ENCODE measurements around the gene ZEB1.

The ZEB1 gene

DNA sequence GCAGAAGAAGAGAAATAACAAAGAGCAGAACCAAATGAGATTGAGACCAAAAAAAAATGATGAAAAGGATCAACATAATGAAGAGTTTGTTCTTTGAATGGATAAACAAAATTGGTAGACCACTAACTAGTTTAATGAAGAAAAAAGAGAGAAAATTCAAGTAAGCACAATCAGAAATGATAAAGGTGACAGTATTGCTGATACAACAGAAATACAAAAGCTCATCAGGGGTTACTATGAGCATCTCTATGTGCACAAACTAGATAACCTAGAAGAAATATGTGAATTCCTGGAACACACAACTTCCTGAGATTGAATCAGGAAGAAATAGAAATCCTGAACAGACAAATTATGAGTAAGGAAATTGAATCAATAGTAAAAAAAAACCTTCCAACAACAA lies 157.1 kb downstream of the ZEB1 start (continued):
- TF ChIP-seq, protein P1, sequence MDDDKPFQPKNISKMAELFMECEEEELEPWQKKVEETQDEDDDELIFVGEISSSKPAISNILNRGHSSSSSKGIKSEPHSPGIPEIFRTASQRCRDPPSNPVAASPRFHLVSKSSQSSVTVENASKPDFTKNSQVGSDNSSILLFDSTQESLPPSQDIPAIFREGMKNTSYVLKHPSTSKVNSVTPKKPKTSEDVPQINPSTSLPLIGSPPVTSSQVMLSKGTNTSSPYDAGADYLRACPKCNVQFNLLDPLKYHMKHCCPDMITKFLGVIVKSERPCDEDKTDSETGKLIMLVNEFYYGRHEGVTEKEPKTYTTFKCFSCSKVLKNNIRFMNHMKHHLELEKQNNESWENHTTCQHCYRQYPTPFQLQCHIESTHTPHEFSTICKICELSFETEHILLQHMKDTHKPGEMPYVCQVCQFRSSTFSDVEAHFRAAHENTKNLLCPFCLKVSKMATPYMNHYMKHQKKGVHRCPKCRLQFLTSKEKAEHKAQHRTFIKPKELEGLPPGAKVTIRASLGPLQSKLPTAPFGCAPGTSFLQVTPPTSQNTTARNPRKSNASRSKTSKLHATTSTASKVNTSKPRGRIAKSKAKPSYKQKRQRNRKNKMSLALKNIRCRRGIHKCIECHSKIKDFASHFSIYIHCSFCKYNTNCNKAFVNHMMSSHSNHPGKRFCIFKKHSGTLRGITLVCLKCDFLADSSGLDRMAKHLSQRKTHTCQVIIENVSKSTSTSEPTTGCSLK (tag by site-specific recombination; IDR thresholded peaks at IDR 0.05), result no peak
- TF ChIP-seq ZNF10 (tag by site-specific recombination; IDR thresholded peaks at IDR 0.05) (no peak), ZNF510 (tag by site-specific recombination; IDR thresholded peaks at IDR 0.05; ENCODE audit: insufficient replicate concordance) (no peak), ZNF48 (tag by site-specific recombination; IDR thresholded peaks at IDR 0.05) (no peak)
- TF ChIP-seq, protein P2, sequence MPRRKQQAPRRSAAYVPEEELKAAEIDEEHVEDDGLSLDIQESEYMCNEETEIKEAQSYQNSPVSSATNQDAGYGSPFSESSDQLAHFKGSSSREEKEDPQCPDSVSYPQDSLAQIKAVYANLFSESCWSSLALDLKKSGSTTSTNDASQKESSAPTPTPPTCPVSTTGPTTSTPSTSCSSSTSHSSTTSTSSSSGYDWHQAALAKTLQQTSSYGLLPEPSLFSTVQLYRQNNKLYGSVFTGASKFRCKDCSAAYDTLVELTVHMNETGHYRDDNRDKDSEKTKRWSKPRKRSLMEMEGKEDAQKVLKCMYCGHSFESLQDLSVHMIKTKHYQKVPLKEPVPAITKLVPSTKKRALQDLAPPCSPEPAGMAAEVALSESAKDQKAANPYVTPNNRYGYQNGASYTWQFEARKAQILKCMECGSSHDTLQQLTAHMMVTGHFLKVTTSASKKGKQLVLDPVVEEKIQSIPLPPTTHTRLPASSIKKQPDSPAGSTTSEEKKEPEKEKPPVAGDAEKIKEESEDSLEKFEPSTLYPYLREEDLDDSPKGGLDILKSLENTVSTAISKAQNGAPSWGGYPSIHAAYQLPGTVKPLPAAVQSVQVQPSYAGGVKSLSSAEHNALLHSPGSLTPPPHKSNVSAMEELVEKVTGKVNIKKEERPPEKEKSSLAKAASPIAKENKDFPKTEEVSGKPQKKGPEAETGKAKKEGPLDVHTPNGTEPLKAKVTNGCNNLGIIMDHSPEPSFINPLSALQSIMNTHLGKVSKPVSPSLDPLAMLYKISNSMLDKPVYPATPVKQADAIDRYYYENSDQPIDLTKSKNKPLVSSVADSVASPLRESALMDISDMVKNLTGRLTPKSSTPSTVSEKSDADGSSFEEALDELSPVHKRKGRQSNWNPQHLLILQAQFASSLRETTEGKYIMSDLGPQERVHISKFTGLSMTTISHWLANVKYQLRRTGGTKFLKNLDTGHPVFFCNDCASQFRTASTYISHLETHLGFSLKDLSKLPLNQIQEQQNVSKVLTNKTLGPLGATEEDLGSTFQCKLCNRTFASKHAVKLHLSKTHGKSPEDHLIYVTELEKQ (tag by site-specific recombination; IDR thresholded peaks at IDR 0.05; ENCODE audit: borderline replicate concordance), result no peak

DNA sequence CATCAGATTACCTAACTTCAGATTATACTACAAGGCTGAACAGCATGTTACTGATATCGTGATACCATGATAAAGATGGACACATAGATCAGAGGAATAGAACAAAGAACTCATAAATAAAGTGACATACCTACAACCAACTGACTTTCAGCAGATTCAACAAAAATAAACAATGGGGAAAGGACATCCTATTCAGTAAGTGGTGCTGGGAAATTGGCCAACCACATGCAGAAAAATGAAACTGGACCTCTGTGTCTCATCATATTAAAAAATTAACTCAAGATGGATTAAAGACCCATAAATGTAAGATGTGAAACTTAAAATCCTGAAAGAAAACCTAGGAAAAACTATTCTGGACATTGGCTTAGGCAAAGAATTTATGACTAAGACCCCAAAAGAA lies 158.6 kb downstream of the ZEB1 start:
- H3K27ac ChIP-seq (ENCODE audit: extremely low read depth, low read depth, low read length), result no peak overlapping the region
- no peaks in the 10 kb centered on the region for H3K36me3 ChIP-seq (ENCODE audit: control insufficient read depth in 2 of 2, insufficient read depth in 1 of 2, low read length in 2 of 2)
- no peaks in the 10 kb centered on the region for H3K4me1 ChIP-seq (ENCODE audit: control insufficient read depth, insufficient read depth, low read length)
- CTCF ChIA-PET, result no interaction called here
- TF ChIP-seq, protein P3, sequence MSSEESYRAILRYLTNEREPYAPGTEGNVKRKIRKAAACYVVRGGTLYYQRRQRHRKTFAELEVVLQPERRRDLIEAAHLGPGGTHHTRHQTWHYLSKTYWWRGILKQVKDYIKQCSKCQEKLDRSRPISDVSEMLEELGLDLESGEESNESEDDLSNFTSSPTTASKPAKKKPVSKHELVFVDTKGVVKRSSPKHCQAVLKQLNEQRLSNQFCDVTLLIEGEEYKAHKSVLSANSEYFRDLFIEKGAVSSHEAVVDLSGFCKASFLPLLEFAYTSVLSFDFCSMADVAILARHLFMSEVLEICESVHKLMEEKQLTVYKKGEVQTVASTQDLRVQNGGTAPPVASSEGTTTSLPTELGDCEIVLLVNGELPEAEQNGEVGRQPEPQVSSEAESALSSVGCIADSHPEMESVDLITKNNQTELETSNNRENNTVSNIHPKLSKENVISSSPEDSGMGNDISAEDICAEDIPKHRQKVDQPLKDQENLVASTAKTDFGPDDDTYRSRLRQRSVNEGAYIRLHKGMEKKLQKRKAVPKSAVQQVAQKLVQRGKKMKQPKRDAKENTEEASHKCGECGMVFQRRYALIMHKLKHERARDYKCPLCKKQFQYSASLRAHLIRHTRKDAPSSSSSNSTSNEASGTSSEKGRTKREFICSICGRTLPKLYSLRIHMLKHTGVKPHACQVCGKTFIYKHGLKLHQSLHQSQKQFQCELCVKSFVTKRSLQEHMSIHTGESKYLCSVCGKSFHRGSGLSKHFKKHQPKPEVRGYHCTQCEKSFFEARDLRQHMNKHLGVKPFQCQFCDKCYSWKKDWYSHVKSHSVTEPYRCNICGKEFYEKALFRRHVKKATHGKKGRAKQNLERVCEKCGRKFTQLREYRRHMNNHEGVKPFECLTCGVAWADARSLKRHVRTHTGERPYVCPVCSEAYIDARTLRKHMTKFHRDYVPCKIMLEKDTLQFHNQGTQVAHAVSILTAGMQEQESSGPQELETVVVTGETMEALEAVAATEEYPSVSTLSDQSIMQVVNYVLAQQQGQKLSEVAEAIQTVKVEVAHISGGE (tag by site-specific recombination; conservative IDR thresholded peaks at IDR 0.05; ENCODE audit: low read depth), result no peak
- TF ChIP-seq MEIS1 (CRISPR knock-in tag; IDR thresholded peaks at IDR 0.05; ENCODE audit: borderline replicate concordance) (no peak), MZF1 (tag by site-specific recombination; IDR thresholded peaks at IDR 0.05; ENCODE audit: borderline replicate concordance) (no peak), ZNF549 (tag by site-specific recombination; IDR thresholded peaks at IDR 0.05) (no peak), ZNF335 (tag by site-specific recombination; conservative IDR thresholded peaks at IDR 0.05) (no peak)
- H3K4me3 ChIP-seq (ENCODE audit: low read depth, low read length), result no peak overlapping the region
- H3K9me3 ChIP-seq (ENCODE audit: control insufficient read depth, insufficient read depth, low read depth, low read length), result no peaks in the 10 kb centered on the region
- POLR2A ChIA-PET, result no interaction called here

DNA sequence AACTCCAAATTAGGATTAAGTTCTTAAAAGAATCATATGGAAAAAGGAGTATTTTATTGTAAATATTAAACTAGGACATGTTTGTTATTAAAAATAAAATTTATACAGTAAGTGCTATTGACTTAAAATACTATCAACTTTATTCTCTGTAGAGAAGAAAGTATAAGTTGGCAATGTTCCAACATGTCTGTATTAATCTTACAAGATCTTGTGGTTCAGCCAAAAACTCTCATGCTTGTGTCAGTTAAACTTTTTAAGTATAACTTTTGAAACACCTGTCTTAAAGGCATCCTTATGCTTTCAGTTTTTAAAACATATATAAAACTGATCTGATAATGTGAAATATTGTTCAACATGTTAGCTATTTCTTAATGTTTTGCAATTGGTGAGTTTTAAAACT lies 160.7 kb downstream of the ZEB1 start:
- POLR2A ChIA-PET, result no interaction called here
- CTCF ChIA-PET, result interaction anchor here (0.7 to 1.0 kb wide), 2 partner anchors 12 to 17 kb away, joined by 3 to 4 read pairs; no protein-coding TSS in a partner anchor
- TF ChIP-seq ZNF501 (tag by site-specific recombination; IDR thresholded peaks at IDR 0.05) (no peak), ZNF239 (tag by site-specific recombination; IDR thresholded peaks at IDR 0.05) (no peak), ZNF48 (tag by site-specific recombination; IDR thresholded peaks at IDR 0.05) (no peak), MZF1 (tag by site-specific recombination; IDR thresholded peaks at IDR 0.05; ENCODE audit: borderline replicate concordance) (no peak), ZNF560 (tag by site-specific recombination; IDR thresholded peaks at IDR 0.05; ENCODE audit: borderline replicate concordance) (no peak), GLIS2 (tag by site-specific recombination; IDR thresholded peaks at IDR 0.05) (no peak)
- TF ChIP-seq, protein P4, sequence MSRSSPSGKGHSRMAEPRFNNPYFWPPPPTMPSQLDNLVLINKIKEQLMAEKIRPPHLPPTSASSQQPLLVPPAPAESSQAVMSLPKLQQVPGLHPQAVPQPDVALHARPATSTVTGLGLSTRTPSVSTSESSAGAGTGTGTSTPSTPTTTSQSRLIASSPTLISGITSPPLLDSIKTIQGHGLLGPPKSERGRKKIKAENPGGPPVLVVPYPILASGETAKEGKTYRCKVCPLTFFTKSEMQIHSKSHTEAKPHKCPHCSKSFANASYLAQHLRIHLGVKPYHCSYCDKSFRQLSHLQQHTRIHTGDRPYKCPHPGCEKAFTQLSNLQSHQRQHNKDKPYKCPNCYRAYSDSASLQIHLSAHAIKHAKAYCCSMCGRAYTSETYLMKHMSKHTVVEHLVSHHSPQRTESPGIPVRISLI (tag by site-specific recombination; IDR thresholded peaks at IDR 0.05), result no peak
- TF ChIP-seq, protein P5, sequence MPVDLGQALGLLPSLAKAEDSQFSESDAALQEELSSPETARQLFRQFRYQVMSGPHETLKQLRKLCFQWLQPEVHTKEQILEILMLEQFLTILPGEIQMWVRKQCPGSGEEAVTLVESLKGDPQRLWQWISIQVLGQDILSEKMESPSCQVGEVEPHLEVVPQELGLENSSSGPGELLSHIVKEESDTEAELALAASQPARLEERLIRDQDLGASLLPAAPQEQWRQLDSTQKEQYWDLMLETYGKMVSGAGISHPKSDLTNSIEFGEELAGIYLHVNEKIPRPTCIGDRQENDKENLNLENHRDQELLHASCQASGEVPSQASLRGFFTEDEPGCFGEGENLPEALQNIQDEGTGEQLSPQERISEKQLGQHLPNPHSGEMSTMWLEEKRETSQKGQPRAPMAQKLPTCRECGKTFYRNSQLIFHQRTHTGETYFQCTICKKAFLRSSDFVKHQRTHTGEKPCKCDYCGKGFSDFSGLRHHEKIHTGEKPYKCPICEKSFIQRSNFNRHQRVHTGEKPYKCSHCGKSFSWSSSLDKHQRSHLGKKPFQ (tag by site-specific recombination; IDR thresholded peaks at IDR 0.05), result no peak

More for the DNA sequence above, 160.7 kb downstream of the ZEB1 start:
- Histone ChIP-seq H3K9me3 (ENCODE audit: control insufficient read depth, insufficient read depth, low read depth, low read length) (no peaks in the 10 kb centered on the region), H3K4me1 (ENCODE audit: control insufficient read depth, insufficient read depth, low read length) (no peaks in the 10 kb centered on the region), H3K4me3 (ENCODE audit: low read depth, low read length) (no peak overlapping the region), H3K27ac (ENCODE audit: extremely low read depth, low read depth, low read length) (no peak overlapping the region), H3K36me3 (ENCODE audit: control insufficient read depth in 2 of 2, insufficient read depth in 1 of 2, low read length in 2 of 2) (no peaks in the 10 kb centered on the region)

Measured in HEK293 (cell line).